GM18498 (cell line): ENCODE data around the gene PTPN2.

Source experiments
- ATAC-seq: cut with Tn5 transposase; IDR thresholded peaks from one replicate; pipeline ENCODE4 v1.9.1; 2021; ENCODE audit warnings: mild to moderate bottlenecking, moderate library complexity; ENCODE audit not compliant: unreplicated experiment

PTPN2 gene

GRCh38 chr18:12828116-12829051, 55.7 kb downstream of the PTPN2 start:
- no peak for ATAC-seq

GRCh38 chr18:12827588-12827987, 56.4 kb downstream of the PTPN2 start:
- ATAC-seq = no peak

GRCh38 chr18:12825230-12825629, 58.8 kb downstream of the PTPN2 start:
- no peak for ATAC-seq

- no peak for ATAC-seq
Measured at GRCh38 chr18:12823892-12824291, 60.1 kb downstream of the PTPN2 start.

GRCh38 chr18:12821408-12821807, 62.6 kb downstream of the PTPN2 start:
- no peak for ATAC-seq

- ATAC-seq = no peak
Measured at GRCh38 chr18:12820506-12820905, 63.5 kb downstream of the PTPN2 start.

GRCh38 chr18:12819841-12820240, 64.2 kb downstream of the PTPN2 start:
- ATAC-seq = no peak

- peak; percentile 93 for ATAC-seq
Measured at GRCh38 chr18:12819322-12819721, 64.7 kb downstream of the PTPN2 start.

- no peak for ATAC-seq
Measured at GRCh38 chr18:12818243-12818642, 65.8 kb downstream of the PTPN2 start.

- ATAC-seq = no peak
Measured at GRCh38 chr18:12816451-12816850, 67.6 kb downstream of the PTPN2 start.

- ATAC-seq = no peak
Measured at GRCh38 chr18:12811191-12811950, 72.7 kb downstream of the PTPN2 start.

GRCh38 chr18:12803069-12803936, 80.7 kb downstream of the PTPN2 start:
- ATAC-seq = no peak

GRCh38 chr18:12802538-12802937, 81.5 kb downstream of the PTPN2 start:
- no peak for ATAC-seq

- ATAC-seq = no peak
Measured at GRCh38 chr18:12796448-12796847, 87.6 kb downstream of the PTPN2 start.

- no peak for ATAC-seq
Measured at GRCh38 chr18:12791610-12792009, 92.4 kb downstream of the PTPN2 start.

GRCh38 chr18:12786669-12787068, 97.4 kb downstream of the PTPN2 start:
- no peak for ATAC-seq

GRCh38 chr18:12783524-12783923, 100.5 kb downstream of the PTPN2 start:
- ATAC-seq = no peak

GRCh38 chr18:12782521-12782920, 101.5 kb downstream of the PTPN2 start:
- no peak for ATAC-seq

GRCh38 chr18:12779456-12779855, 104.6 kb downstream of the PTPN2 start:
- ATAC-seq = no peak

GRCh38 chr18:12779043-12779442, 105.0 kb downstream of the PTPN2 start:
- no peak for ATAC-seq

- no peak for ATAC-seq
Measured at GRCh38 chr18:12777500-12777944, 106.5 kb downstream of the PTPN2 start.
